Erythroblast (primary cell): ENCODE results near the gene RERE.

Source experiments
- GATA1 ChIP-seq: IDR thresholded peaks from 2 replicates; pipeline ENCODE4 v1.6.1; 2011; ENCODE audit warnings: low read depth, mild to moderate bottlenecking, control low read depth, low read length, moderate library complexity
- POLR2A ChIP-seq: IDR thresholded peaks from 2 replicates; pipeline ENCODE4 v1.6.1; 2011; ENCODE audit warnings: mild to moderate bottlenecking, low read length

GRCh38 chr1:8670371-8670818 is 147.0 kb downstream of the RERE start:
- no peak for TF ChIP-seq POLR2A
- no peak for TF ChIP-seq GATA1
